Skeletal muscle tissue (tissue), 4 donors: ENCODE data around the gene SIRT5. TPM values are rescaled to one million over a fixed set of nuclear protein-coding genes. Genes with fewer than 3 reads are reported as not detected.

ENCODE experiments used
- H3K27ac ChIP-seq: one replicate; pipeline ENCODE4 v1.7.0; 2013; ENCODE audit warnings: mild to moderate bottlenecking, low read depth, low read length, inconsistent platforms
- H3K27me3 ChIP-seq, 3 donors: one replicate each; pipeline ENCODE4 v1.7.0; 2013; ENCODE audit warnings: low read length in 3 of 3; ENCODE audit not compliant: control insufficient read depth in 3 of 3, insufficient read depth in 3 of 3
- H3K36me3 ChIP-seq, 3 donors: one replicate each; pipeline ENCODE4 v1.7.0; 2013; ENCODE audit warnings: low read length in 3 of 3; ENCODE audit not compliant: control insufficient read depth in 3 of 3, insufficient read depth in 3 of 3
- H3K4me1 ChIP-seq, 3 donors: one replicate each; pipeline ENCODE4 v1.7.0; 2013; ENCODE audit warnings: low read length in 3 of 3, mild to moderate bottlenecking in 3 of 3; ENCODE audit not compliant: control insufficient read depth in 3 of 3, insufficient read depth in 3 of 3
- H3K4me3 ChIP-seq, 3 donors: one replicate each; pipeline ENCODE4 v1.7.0; 2013; ENCODE audit warnings: low read length in 3 of 3
- H3K9ac ChIP-seq, 3 donors: one replicate each; pipeline ENCODE4 v1.7.0; 2013; ENCODE audit warnings: low read length in 3 of 3, mild to moderate bottlenecking in 3 of 3, moderate library complexity in 2 of 3, low read depth in 1 of 3
- H3K9me3 ChIP-seq, 3 donors: one replicate each; pipeline ENCODE4 v1.7.0; 2013; ENCODE audit warnings: low read length in 3 of 3; ENCODE audit not compliant: control insufficient read depth in 3 of 3
- total RNA-seq: library from RNA; depleted of rRNA; stranded (reverse); fragments of >200 nt; gene quantifications from one replicate; pipeline ENCODE4 v1.2.3, GENCODE V29; 2014
- donor health status: Osteomylitis.

SIRT5 gene
- total RNA-seq, 1 donor from 2014 or later = 10.4 TPM

GRCh38 chr6:13617066-13617465 is 42.7 kb downstream of the SIRT5 start:
- Histone ChIP-seq H3K36me3 (peaks cover 12 to 45% (median 40%) of the 10 kb centered on the region in 3 donors), H3K4me3 (no peak overlapping the region), H3K9ac (no peak overlapping the region), H3K4me1 (peaks cover 17 to 20% (median 18%) of the 10 kb centered on the region in 3 donors), H3K27me3 (no peaks in the 10 kb centered on the region), H3K9me3 (no peaks in the 10 kb centered on the region), H3K27ac (no peak overlapping the region)

DNA sequence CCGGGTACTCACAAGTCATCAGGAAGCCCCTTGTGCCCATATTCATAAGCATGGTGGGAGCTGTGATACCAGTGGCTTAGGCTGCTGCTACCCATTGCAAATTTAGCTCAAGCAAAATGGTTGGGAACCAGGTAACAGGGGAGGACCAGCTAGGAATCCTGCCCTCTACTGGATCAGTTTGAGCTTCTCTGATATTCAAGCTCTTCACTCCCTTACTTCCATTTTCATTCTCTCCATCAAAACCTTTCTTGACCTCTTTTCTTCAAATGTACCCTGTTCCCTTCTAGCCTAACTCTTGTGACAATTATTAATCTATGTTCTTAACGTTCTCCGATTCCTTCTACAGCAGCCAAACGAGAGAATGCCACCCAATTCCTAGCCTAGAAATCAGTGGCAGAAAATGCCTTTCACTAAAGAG is 50.5 kb downstream of the SIRT5 start:
- H3K36me3 ChIP-seq = peaks cover 21 to 53% (median 52%) of the 10 kb centered on the region in 3 donors
- H3K27ac ChIP-seq = no peak overlapping the region
- H3K27me3 ChIP-seq = no peaks in the 10 kb centered on the region
- no peaks in the 10 kb centered on the region for H3K9me3 ChIP-seq
- H3K4me1 ChIP-seq = no peaks in the 10 kb centered on the region
- no peak overlapping the region for H3K4me3 ChIP-seq
- H3K9ac ChIP-seq = no peak overlapping the region

- H3K36me3 ChIP-seq = peaks cover 15 to 35% (median 30%) of the 10 kb centered on the region in 3 donors
These were observed 55.2 kb downstream of the SIRT5 start for GRCh38 chr6:13629459-13630116.

GRCh38 chr6:13630499-13630898 is 56.1 kb downstream of the SIRT5 start:
- Histone ChIP-seq H3K27me3 (no peaks in the 10 kb centered on the region), H3K9me3 (no peaks in the 10 kb centered on the region), H3K4me1 (peaks cover 0 to 2% (median 0%) of the 10 kb centered on the region in 3 donors), H3K27ac (no peak overlapping the region), H3K4me3 (no peak overlapping the region), H3K36me3 (peaks cover 11 to 28% (median 24%) of the 10 kb centered on the region in 3 donors), H3K9ac (no peak overlapping the region)

More at GRCh38 chr6:13629459-13630116, 55.2 kb downstream of the SIRT5 start:
- H3K27ac ChIP-seq = no peak overlapping the region
- no peak overlapping the region for H3K4me3 ChIP-seq
- H3K27me3 ChIP-seq = no peaks in the 10 kb centered on the region
- peaks cover 0 to 2% (median 0%) of the 10 kb centered on the region in 3 donors for H3K4me1 ChIP-seq
- H3K9me3 ChIP-seq = no peaks in the 10 kb centered on the region
- no peak overlapping the region for H3K9ac ChIP-seq

- H3K27ac ChIP-seq = no peak overlapping the region
- no peaks in the 10 kb centered on the region for H3K27me3 ChIP-seq
- no peak overlapping the region for H3K9ac ChIP-seq
- peaks cover 10 to 37% (median 29%) of the 10 kb centered on the region in 3 donors for H3K36me3 ChIP-seq
- no peaks in the 10 kb centered on the region for H3K9me3 ChIP-seq
- peaks cover 0 to 2% (median 0%) of the 10 kb centered on the region in 3 donors for H3K4me1 ChIP-seq
- H3K4me3 ChIP-seq = no peak overlapping the region
These were observed 58.9 kb downstream of the SIRT5 start for GRCh38 chr6:13633343-13633742.

- no peak overlapping the region for H3K4me3 ChIP-seq
- H3K27ac ChIP-seq = no peak overlapping the region
- peaks cover 7 to 41% (median 27%) of the 10 kb centered on the region in 3 donors for H3K36me3 ChIP-seq
- H3K9me3 ChIP-seq = no peaks in the 10 kb centered on the region
- no peaks in the 10 kb centered on the region for H3K27me3 ChIP-seq
- H3K4me1 ChIP-seq = peaks cover 0 to 2% (median 0%) of the 10 kb centered on the region in 3 donors
- H3K9ac ChIP-seq = no peak overlapping the region
These were observed 61.7 kb downstream of the SIRT5 start for GRCh38 chr6:13635948-13636658.

DNA sequence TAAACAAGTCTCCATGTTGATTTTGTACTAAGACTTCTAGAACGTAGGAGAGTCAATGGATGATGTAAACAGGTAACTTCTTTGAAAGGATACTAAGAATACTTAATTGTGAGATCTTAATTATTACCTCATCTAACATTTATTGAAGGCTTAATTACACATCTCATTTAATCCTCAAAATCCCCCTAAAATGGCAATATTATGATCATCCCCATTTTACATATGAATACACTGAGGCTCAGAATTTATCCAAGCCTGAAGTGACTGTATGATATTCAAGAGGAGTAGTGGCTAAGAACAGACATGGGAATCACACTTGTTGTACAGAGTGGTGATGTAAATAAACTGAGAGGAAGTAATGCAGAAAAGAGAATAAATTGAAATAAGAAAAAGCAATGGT is 63.6 kb downstream of the SIRT5 start:
- H3K36me3 ChIP-seq = peaks cover 2 to 32% (median 18%) of the 10 kb centered on the region in 3 donors

DNA sequence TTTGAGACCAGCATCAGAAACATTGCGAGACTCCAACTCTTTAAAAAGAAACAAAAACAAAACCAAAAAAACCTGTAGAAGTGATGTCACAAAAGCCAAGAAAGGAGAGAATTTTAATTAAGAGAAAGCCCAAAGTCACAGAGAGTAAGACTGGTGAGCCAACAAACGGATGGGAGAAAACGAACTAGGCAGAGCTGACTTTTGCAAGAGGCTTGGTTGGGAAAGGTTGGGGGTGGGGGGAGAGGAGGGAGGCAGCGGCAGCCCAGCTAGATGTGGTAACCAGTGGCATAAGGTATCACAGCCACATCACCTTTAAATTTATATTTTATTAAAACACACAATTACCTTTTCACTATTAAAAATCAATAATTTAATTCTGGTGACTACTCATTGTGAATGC is 64.2 kb downstream of the SIRT5 start:
- Histone ChIP-seq H3K9ac (no peak overlapping the region), H3K4me1 (no peaks in the 10 kb centered on the region), H3K27ac (no peak overlapping the region), H3K4me3 (no peak overlapping the region), H3K27me3 (no peaks in the 10 kb centered on the region), H3K36me3 (peaks cover 2 to 37% (median 18%) of the 10 kb centered on the region in 3 donors), H3K9me3 (no peaks in the 10 kb centered on the region)

More for the DNA sequence above, 63.6 kb downstream of the SIRT5 start:
- no peaks in the 10 kb centered on the region for H3K27me3 ChIP-seq
- no peak overlapping the region for H3K9ac ChIP-seq
- no peaks in the 10 kb centered on the region for H3K9me3 ChIP-seq
- no peaks in the 10 kb centered on the region for H3K4me1 ChIP-seq
- no peak overlapping the region for H3K27ac ChIP-seq
- no peak overlapping the region for H3K4me3 ChIP-seq

DNA sequence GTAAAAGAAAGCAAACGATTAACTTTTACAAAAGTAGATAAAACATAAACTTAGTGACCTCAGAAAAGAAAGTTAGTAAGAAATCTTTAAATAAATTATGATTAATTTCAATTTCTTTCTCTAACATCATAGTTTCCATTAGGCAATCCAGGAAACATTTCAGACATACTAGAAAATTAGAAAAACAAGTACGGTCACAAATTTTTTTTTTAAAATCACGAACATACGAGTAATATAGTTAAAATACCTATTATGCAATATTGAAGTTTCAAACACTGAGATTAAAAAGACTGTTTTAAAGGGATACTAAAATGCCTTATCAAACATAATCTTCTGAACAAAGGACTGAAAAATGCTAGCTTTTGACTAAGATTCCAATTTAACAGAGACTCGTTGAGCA is 66.9 kb downstream of the SIRT5 start:
- Histone ChIP-seq H3K4me1 (no peaks in the 10 kb centered on the region), H3K36me3 (peaks cover 2 to 35% (median 13%) of the 10 kb centered on the region in 3 donors), H3K9ac (no peak overlapping the region), H3K27ac (no peak overlapping the region), H3K27me3 (no peaks in the 10 kb centered on the region), H3K4me3 (no peak overlapping the region), H3K9me3 (no peaks in the 10 kb centered on the region)

DNA sequence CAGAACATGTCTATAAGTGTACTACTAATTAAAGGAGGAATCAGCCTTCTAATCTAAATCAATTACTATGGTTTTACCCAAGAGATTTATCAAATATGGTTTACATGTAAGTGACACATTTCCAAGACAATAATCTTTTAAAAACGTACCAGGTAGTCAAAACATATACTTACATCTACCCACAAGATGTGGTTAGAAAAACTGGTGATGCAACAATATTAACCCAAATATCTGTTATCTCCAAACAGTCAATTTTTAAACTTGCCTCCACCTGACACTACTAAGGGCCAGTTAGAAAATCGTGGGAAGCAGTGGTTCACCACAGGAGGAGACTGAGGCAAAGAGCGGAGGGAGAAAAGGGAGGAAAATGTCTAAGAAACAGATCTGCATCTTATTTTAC is 68.7 kb downstream of the SIRT5 start:
- Histone ChIP-seq H3K4me3 (no peak overlapping the region), H3K36me3 (peaks cover 2 to 28% (median 9%) of the 10 kb centered on the region in 3 donors), H3K4me1 (no peaks in the 10 kb centered on the region), H3K9ac (no peak overlapping the region), H3K27me3 (no peaks in the 10 kb centered on the region), H3K9me3 (no peaks in the 10 kb centered on the region), H3K27ac (no peak overlapping the region)
